Stimulated activated naive CD8-positive, alpha-beta T cell treated with anti-CD3 and anti-CD28 coated beads, Interleukin-15, amount 100 ng/mL, for 72 hours (primary cell): ENCODE measurements around the gene RNF32.
"Not testable (repeated sequence)": the region's sequence is repeated elsewhere in the genome, so short reads cannot be mapped to it uniquely, and the experiment has no call there.

Experiments
- ATAC-seq: fragments of 150-1000 bp; cut with Tn5 transposase; 2 replicates; pipeline ENCODE4 v1.10.0; 2021; ENCODE audit warnings: mild to moderate bottlenecking, moderate library complexity
- DNase-seq, 2 donors: peaks; one replicate each; pipeline ENCODE4 v3.0.0; 2021 to 2022
- H3K27ac Mint-ChIP-seq, 2 donors: one replicate each; pipeline ENCODE4 v1.8.0; 2022; ENCODE audit warnings: mild to moderate bottlenecking in 2 of 2, mixed read lengths in 2 of 2, moderate library complexity in 2 of 2
- H3K27me3 Mint-ChIP-seq: one replicate; pipeline ENCODE4 v1.8.0; 2022; ENCODE audit warnings: mixed read lengths
- H3K4me1 Mint-ChIP-seq: one replicate; pipeline ENCODE4 v1.8.0; 2022; ENCODE audit warnings: mild to moderate bottlenecking, mixed read lengths
- H3K4me3 Mint-ChIP-seq, 2 donors: one replicate each; pipeline ENCODE4 v1.8.0; 2022; ENCODE audit warnings: mild to moderate bottlenecking in 2 of 2, mixed read lengths in 2 of 2, moderate library complexity in 1 of 2
- H3K9me3 Mint-ChIP-seq, 2 donors: one replicate each; pipeline ENCODE4 v1.8.0; 2022; ENCODE audit warnings: mixed read lengths in 2 of 2

The RNF32 gene

GRCh38 chr7:156625580-156625979 lies 15.0 kb upstream of the RNF32 start:
- Mint-ChIP-seq H3K9me3 (peaks cover 22 to 29% of the 10 kb centered on the region in 2 donors), H3K4me3 (no peak overlapping the region), H3K27me3 (peaks cover 32% of the 10 kb centered on the region), H3K27ac (no peak overlapping the region), H3K4me1 (peaks cover 4% of the 10 kb centered on the region)
- ATAC-seq (peak; percentile 50), DNase-seq (no peak)

GRCh38 chr7:156626220-156626895 lies 14.2 kb upstream of the RNF32 start:
- DNase-seq (no peak), ATAC-seq (no peak)
- Mint-ChIP-seq H3K4me1 (peaks cover 4% of the 10 kb centered on the region), H3K27me3 (peaks cover 24% of the 10 kb centered on the region), H3K9me3 (peaks cover 18 to 21% of the 10 kb centered on the region in 2 donors), H3K4me3 (no peak overlapping the region), H3K27ac (no peak overlapping the region)

GRCh38 chr7:156628562-156628961 lies 12.0 kb upstream of the RNF32 start:
- DNase-seq (no peak), ATAC-seq (no peak)
- Mint-ChIP-seq H3K27ac (no peak overlapping the region), H3K4me1 (peaks cover 4% of the 10 kb centered on the region), H3K4me3 (no peak overlapping the region), H3K9me3 (peaks cover 15 to 18% of the 10 kb centered on the region in 2 donors), H3K27me3 (peaks cover 2% of the 10 kb centered on the region)

- Mint-ChIP-seq H3K4me3 (no peak overlapping the region), H3K9me3 (peaks cover 15 to 18% of the 10 kb centered on the region in 2 donors), H3K27me3 (no peaks in the 10 kb centered on the region), H3K27ac (no peak overlapping the region), H3K4me1 (peaks cover 4% of the 10 kb centered on the region)
- ATAC-seq: no peak
- no peak for DNase-seq
Measured at GRCh38 chr7:156629873-156630272, 10.7 kb upstream of the RNF32 start.

- H3K4me1 Mint-ChIP-seq: peaks cover under 1% of the 10 kb centered on the region
- peaks cover 6 to 13% of the 10 kb centered on the region in 2 donors for H3K9me3 Mint-ChIP-seq
- H3K4me3 Mint-ChIP-seq: no peak overlapping the region
- no peak overlapping the region for H3K27ac Mint-ChIP-seq
- ATAC-seq: no peak
- H3K27me3 Mint-ChIP-seq: no peaks in the 10 kb centered on the region
- no peak for DNase-seq
Measured at GRCh38 chr7:156634117-156634516, 6.5 kb upstream of the RNF32 start.

- peaks cover 7 to 15% of the 10 kb centered on the region in 2 donors for H3K9me3 Mint-ChIP-seq
- H3K27ac Mint-ChIP-seq: no peak overlapping the region
- no peaks in the 10 kb centered on the region for H3K27me3 Mint-ChIP-seq
- ATAC-seq: no peak
- no peak for DNase-seq
- peaks cover 11% of the 10 kb centered on the region for H3K4me1 Mint-ChIP-seq
- no peak overlapping the region for H3K4me3 Mint-ChIP-seq
Measured at GRCh38 chr7:156635529-156636385, 4.8 kb upstream of the RNF32 start.

- peaks cover 18% of the 10 kb centered on the region for H3K4me1 Mint-ChIP-seq
- not testable (repeated sequence) for ATAC-seq
Measured at GRCh38 chr7:156637093-156637492, 3.5 kb upstream of the RNF32 start.

GRCh38 chr7:156638443-156639077 lies 2.0 kb upstream of the RNF32 start:
- peaks cover 7 to 15% of the 10 kb centered on the region in 2 donors for H3K9me3 Mint-ChIP-seq
- DNase-seq: no peak
- no peak overlapping the region for H3K4me3 Mint-ChIP-seq
- H3K27ac Mint-ChIP-seq: no peak overlapping the region
- peaks cover 21% of the 10 kb centered on the region for H3K27me3 Mint-ChIP-seq
- no peak for ATAC-seq
- peaks cover 18% of the 10 kb centered on the region for H3K4me1 Mint-ChIP-seq

More at GRCh38 chr7:156637093-156637492, 3.5 kb upstream of the RNF32 start:
- not testable (repeated sequence) for DNase-seq, H3K27me3 Mint-ChIP-seq, H3K27ac Mint-ChIP-seq, H3K4me3 Mint-ChIP-seq
- H3K9me3 Mint-ChIP-seq: peaks cover 7 to 15% of the 10 kb centered on the region in 2 donors

- Mint-ChIP-seq H3K27me3 (peaks cover 32% of the 10 kb centered on the region), H3K27ac (peak overlapping the region in 1 of 2 donors; percentile 66), H3K4me1 (peaks cover 18% of the 10 kb centered on the region), H3K9me3 (peaks cover 7 to 15% of the 10 kb centered on the region in 2 donors), H3K4me3 (peak overlapping the region; percentile 87 to 93)
- ATAC-seq (no peak), DNase-seq (peak in 1 of 2 donors; percentile 7)
Measured at GRCh38 chr7:156639426-156640256, 933 bp upstream of the RNF32 start.

- peak; percentile 77 for ATAC-seq
- peaks cover 40% of the 10 kb centered on the region for H3K27me3 Mint-ChIP-seq
Measured at GRCh38 chr7:156640949-156641485, 443 bp downstream of the RNF32 start.

GRCh38 chr7:156642306-156643045 lies 1.9 kb downstream of the RNF32 start:
- ATAC-seq (no peak), DNase-seq (no peak)
- Mint-ChIP-seq H3K9me3 (peaks cover 7 to 11% of the 10 kb centered on the region in 2 donors), H3K4me1 (peaks cover 18% of the 10 kb centered on the region), H3K27ac (no peak overlapping the region), H3K27me3 (peaks cover 52% of the 10 kb centered on the region), H3K4me3 (no peak overlapping the region)

More at GRCh38 chr7:156640949-156641485, 443 bp downstream of the RNF32 start:
- Mint-ChIP-seq H3K4me3 (peak overlapping the region; percentile 85 to 93), H3K9me3 (peaks cover 7 to 15% of the 10 kb centered on the region in 2 donors), H3K27ac (peak overlapping the region; percentile 85 to 89), H3K4me1 (peaks cover 18% of the 10 kb centered on the region)
- no peak for DNase-seq

GRCh38 chr7:156647330-156647729 lies 6.8 kb downstream of the RNF32 start:
- not testable (repeated sequence) for H3K27ac Mint-ChIP-seq, ATAC-seq, H3K4me3 Mint-ChIP-seq, H3K4me1 Mint-ChIP-seq, DNase-seq, H3K9me3 Mint-ChIP-seq
- peaks cover 88% of the 10 kb centered on the region for H3K27me3 Mint-ChIP-seq

- no peaks in the 10 kb centered on the region for H3K9me3 Mint-ChIP-seq
- ATAC-seq: peak; percentile 74
- no peak overlapping the region for H3K27ac Mint-ChIP-seq
- peak in 1 of 2 donors; percentile 18 for DNase-seq
- no peak overlapping the region for H3K4me3 Mint-ChIP-seq
- peaks cover 80% of the 10 kb centered on the region for H3K27me3 Mint-ChIP-seq
- H3K4me1 Mint-ChIP-seq: no peaks in the 10 kb centered on the region
Measured at GRCh38 chr7:156650042-156650441, 9.5 kb downstream of the RNF32 start.

- ATAC-seq (no peak), DNase-seq (no peak)
- Mint-ChIP-seq H3K9me3 (no peaks in the 10 kb centered on the region), H3K27me3 (peaks cover 68% of the 10 kb centered on the region), H3K4me3 (no peak overlapping the region), H3K4me1 (no peaks in the 10 kb centered on the region), H3K27ac (no peak overlapping the region)
Measured at GRCh38 chr7:156651474-156651873, 10.9 kb downstream of the RNF32 start.
